NCI-H460 (cell line): ENCODE data around the gene EBI3. TPM values are rescaled to one million over a fixed set of nuclear protein-coding genes. Genes with fewer than 3 reads are reported as not detected.
"Not testable (repeated sequence)": the region's sequence is repeated elsewhere in the genome, so short reads cannot be mapped to it uniquely, and the experiment has no call there.

ENCODE experiments used
- DNase-seq: peaks from one replicate; pipeline ENCODE4 v3.0.0-alpha.2; 2016; ENCODE audit warnings: low read depth; ENCODE audit errors: extremely low read depth
- total RNA-seq: library from RNA; depleted of rRNA; stranded (reverse); fragments of >200 nt; shearing (Covaris generic); gene quantifications from 2 replicates; pipeline ENCODE4 v1.2.3, GENCODE V29; 2014

EBI3 gene
- total RNA-seq, 1 experiment from 2014 or later: 0.30 TPM

DNA sequence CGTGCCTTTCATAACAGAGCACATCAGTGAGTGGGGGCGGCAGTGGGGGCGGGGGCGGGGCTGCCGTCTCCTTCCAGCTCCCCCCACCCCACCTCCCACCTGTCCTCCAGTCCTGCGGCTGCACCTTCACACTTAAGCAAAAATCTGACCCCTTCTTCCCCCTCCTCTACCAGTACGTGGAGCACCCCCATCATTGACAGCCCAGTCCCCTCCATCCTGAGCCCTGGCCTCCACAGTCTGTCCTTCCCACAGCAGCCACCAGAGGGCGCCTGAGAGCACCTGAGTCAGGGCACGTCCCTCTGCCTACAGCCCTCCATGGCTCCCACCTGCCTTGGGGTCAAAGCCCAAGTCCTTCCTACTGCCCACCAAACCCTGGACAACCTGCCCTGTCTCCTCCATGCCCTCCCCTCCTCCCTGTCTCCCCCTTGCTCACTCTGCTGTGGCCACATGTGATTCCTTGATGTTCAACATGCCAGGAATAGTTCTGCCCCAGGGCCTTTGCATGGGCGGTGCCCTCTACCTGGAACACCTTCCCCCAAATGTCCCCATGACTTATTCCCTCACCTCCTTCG lies 4.0 kb downstream of the EBI3 start:
- DNase-seq: peak; percentile 32

GRCh38 chr19:4234142-4234861 lies 5.0 kb downstream of the EBI3 start:
- DNase-seq: no peak

DNA sequence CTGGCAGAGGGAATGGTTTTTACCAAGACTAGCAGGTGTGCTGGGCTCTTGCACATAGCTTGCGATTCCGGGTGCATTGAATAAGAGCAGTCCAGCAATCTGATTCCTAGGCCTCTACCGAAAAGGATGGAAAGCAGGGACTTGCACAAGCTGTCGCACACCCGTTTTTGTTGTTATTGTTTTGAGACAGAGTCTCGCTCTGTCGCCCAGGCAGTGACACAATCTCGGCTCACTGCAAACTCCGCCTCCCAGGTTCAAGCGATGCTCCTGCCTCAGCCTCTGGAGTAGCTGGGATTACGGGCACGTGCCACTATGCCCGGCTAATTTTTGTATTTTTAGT lies 5.5 kb downstream of the EBI3 start:
- DNase-seq: no peak

GRCh38 chr19:4237510-4237909 lies 8.2 kb downstream of the EBI3 start:
- DNase-seq: not testable (repeated sequence)

DNA sequence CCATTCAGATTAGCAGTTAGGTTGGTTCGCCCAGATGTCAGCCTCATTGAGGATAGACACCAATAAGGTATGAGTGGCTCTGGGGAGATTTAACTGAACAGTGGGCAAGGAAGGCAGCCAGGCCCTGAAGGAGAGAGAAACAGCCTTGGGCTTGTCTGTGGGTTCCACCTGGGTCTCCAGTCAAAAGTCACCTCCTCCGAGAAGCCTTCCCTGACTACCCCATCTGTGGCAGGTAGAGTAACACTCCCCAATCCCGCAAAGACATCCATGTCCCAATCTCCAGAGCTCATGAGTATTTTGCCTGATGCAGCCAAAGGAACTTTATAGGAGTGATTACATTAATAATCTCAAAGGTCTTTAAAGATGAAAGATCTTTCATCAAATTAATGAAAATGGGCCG lies 9.5 kb downstream of the EBI3 start:
- no peak for DNase-seq

DNA sequence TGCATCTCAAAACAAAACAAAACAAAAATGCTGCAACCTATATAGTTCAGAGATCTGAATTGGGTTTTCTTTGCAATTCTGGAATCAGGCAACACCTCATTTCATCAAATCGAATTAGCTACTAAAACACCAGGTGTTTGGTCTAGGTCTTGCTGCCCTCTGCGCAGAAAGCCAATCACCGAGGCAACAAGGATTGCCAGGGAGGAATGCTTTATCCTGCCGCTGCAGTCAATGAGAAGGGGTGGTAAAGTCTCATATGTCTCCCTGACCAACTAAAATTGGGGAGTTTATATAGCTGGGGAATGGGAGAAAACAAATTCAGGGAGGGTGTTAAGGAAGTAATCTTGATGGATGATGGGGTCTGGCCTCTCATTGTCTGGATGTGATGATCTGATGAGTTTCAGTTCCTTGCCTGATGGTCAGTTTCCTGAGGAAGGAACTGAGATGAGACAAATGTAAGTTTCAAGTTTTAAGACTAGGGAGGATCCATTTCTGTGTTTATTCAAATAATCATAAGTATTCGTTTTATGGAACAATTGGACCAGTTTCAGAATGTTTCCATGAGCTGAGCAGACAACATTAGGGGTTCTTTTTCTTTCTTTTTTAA lies 12.6 kb downstream of the EBI3 start:
- no peak for DNase-seq

DNA sequence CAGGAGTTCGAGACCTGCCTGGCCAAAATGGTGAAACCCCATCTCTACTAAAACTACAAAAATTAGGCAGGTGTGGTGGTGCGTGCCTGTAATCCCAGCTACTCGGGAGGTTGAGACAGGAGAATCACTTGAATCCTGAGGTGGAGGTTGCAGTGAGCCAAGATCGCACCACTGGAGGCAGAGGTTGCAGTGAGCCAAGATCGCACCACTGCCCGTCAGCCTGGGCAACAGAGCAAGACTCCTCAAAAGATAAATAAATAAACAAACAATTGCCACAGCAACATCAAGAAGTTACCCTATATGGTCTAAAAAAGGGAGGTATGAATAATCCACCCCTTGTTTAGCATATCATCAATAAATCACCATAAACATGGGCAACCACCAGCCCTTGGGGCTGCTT lies 16.6 kb downstream of the EBI3 start:
- not testable (repeated sequence) for DNase-seq

- peak; percentile 97 for DNase-seq
Observed at GRCh38 chr19:4246767-4247593, 17.7 kb downstream of the EBI3 start, which contains the start of gene YJU2. YJU2 (plus strand) TSS chr19:4247080; CDS start chr19:4247147, 67 bp downstream.

DNA sequence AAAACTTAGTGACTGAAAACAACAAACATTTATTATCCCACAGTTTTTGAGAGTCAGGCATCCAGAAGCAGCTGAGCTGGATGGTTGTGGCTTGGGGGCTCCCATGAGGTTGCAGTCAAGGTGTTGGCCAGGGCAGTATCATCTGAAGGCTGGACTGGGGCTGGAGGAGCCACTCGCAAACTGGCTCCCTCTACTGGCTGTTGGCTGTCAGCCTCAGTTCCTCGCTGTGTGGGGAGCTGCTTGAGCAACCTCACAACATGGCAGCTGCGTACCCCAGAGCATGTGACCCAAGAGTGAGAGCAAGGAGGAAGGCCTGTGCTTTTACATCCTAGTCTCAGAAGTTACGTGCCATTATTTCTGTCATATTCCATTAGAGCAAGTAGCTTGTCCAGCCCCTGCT lies 27.2 kb downstream of the EBI3 start:
- no peak for DNase-seq

GRCh38 chr19:4257025-4257424 lies 27.7 kb downstream of the EBI3 start:
- no peak for DNase-seq

- no peak for DNase-seq
Observed at GRCh38 chr19:4258181-4258580, 28.9 kb downstream of the EBI3 start.

- DNase-seq: no peak
Observed at GRCh38 chr19:4260613-4261191, 31.4 kb downstream of the EBI3 start.

DNA sequence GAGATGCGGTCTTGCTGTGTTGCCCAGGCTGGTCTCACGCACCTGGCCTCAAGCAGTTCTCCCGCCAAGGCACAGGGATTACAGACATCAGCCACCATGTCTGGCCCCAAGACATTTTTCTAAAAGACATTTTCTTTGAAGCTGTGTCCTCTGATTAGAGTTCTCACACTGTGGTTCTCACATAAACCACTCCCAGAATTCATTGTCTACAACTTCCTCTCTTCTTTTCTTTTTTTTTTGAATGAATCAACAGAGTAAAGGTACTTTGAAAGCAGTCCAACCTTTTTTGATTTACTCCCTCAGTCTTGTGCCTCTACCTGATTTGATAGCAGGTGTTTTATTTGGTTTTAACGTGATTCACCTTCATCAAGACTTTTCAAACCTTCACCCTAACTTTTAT lies 35.5 kb downstream of the EBI3 start:
- no peak for DNase-seq

DNA sequence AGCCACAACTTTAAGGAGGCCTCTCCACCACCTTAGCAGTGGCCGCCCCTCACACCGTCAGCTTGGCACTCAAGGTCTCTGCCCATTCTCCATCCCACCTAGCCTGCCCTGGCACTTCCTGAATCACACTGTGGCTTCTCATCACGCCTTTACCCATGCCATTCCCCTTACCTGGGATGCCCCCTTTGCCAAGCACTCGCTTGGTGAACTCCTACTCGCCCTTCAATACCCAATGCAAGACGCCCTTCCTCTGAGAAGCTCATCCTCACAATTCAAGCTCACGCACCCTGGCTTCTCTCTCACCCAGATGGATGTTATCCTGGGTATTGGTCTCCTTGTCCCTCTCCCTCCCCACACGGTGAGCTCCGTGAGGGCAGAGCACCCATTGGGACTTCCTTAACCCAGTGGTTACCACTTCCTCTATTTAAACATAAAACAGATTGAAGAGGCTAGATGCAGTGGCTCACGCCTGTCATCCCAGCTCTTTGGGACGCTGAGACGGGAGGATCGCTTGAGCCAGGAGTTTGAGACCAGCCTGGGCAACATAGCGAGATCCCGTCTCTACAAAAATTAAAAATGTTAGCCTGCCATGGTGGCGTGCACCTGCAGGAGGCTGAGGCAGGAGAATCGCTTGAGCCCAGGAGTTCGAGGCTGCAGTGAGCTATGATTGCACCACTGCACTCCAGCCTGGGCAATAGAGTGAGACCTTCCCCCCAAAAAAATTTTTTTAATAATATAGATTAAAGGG lies 37.1 kb downstream of the EBI3 start:
- DNase-seq: no peak

- DNase-seq: peak; percentile 67
Observed at GRCh38 chr19:4267101-4267900, 38.0 kb downstream of the EBI3 start.

- no peak for DNase-seq
Observed at GRCh38 chr19:4267901-4268815, 38.8 kb downstream of the EBI3 start.

- DNase-seq: no peak
Observed at GRCh38 chr19:4268816-4269430, 39.6 kb downstream of the EBI3 start.

- no peak for DNase-seq
Observed at GRCh38 chr19:4272894-4273293, 43.6 kb downstream of the EBI3 start.
